GM12878 (cell line): Measurements from ENCODE around the gene OR2D3. TPM values are rescaled to one million over a fixed set of nuclear protein-coding genes. Genes with fewer than 3 reads are reported as not detected.

Experiments
- ATAC-seq: fragments of 200-7000 bp; cut with Tn5 transposase; 3 replicates; pipeline ENCODE4 v1.9.1; 2020; ENCODE audit warnings: mild to moderate bottlenecking, moderate library complexity
- BruUV-seq: library from RNA; stranded (reverse); fragments of 400-500 nt; replicated peaks from 2 replicates; lab custom pipeline; 2021; lab: Mats Ljungman, UMichigan
- CTCF ChIA-PET: fragments of 300-600 bp; sonication (Branson Sonifier 250); formaldehyde crosslinking; extraction: SDS; loops from one replicate; lab custom pipeline; 2021; ENCODE audit warnings: inconsistent platforms; lab: Yijun Ruan, JAX
- POLR2A ChIA-PET: fragments of 350-600 bp; formaldehyde crosslinking; extraction: SDS; loops from one replicate; lab custom pipeline; 2021; ENCODE audit warnings: inconsistent platforms; lab: Charles Lee
- RAD21 ChIA-PET: fragments of 300-600 bp; sonication (Branson Sonifier 250); formaldehyde crosslinking; loops from one replicate; lab custom pipeline; 2023; ENCODE audit warnings: antibody characterized with exemption; ENCODE audit not compliant: unreplicated experiment; lab: Charles Lee
- SMC1A ChIA-PET: fragments of 300-600 bp; sonication (Branson Sonifier 250); formaldehyde crosslinking; loops from one replicate; lab custom pipeline; 2023; ENCODE audit not compliant: unreplicated experiment, uncharacterized antibody; lab: Charles Lee
- DNase-seq: peaks from one replicate; pipeline ENCODE4 v3.0.0-alpha.2; 2011; ENCODE audit warnings: low read depth, low spot score
- FAIRE-seq: peaks from 3 replicates; lab custom pipeline; 2011; peaks lifted over from hg19 to GRCh38; lab: Jason Lieb, UNC
- H2AFZ ChIP-seq: 2 replicates; pipeline ENCODE4 v1.6.0; 2011; ENCODE audit warnings: low read depth, low read length, control low read depth; ENCODE audit not compliant: control insufficient read depth
- H3K27ac ChIP-seq: 2 replicates; pipeline ENCODE4 v1.5.1; 2011; ENCODE audit warnings: control low read depth; ENCODE audit not compliant: control insufficient read depth, insufficient read depth
- H3K27me3 ChIP-seq, 2 experiments: replicated peaks in 1 of 2; 2 replicates each; pipeline versions ENCODE4 v1.6.0 to v1.6.1; 2011; ENCODE audit warnings: low read length in 1 of 2; ENCODE audit not compliant: control insufficient read depth in 2 of 2, insufficient read depth in 2 of 2
- H3K36me3 ChIP-seq, 2 experiments: 2 replicates each; pipeline ENCODE4 v1.5.1; 2011; ENCODE audit warnings: low read length in 1 of 2; ENCODE audit not compliant: control insufficient read depth in 2 of 2, insufficient read depth in 2 of 2
- H3K4me1 ChIP-seq: 2 replicates; pipeline ENCODE4 v1.6.1; 2011; ENCODE audit warnings: mild to moderate bottlenecking, low read length, moderate library complexity, mixed read lengths; ENCODE audit not compliant: control insufficient read depth, insufficient read depth
- H3K4me2 ChIP-seq: 2 replicates; pipeline ENCODE4 v1.6.0; 2011; ENCODE audit warnings: control low read depth; ENCODE audit not compliant: control insufficient read depth, insufficient read depth
- H3K4me3 ChIP-seq: fragments of 200-600 bp; sonication (generic); 2 replicates; pipeline ENCODE4 v1.5.1; 2016
- H3K79me2 ChIP-seq: 2 replicates; pipeline ENCODE4 v1.6.0; 2011; ENCODE audit warnings: low read length; ENCODE audit not compliant: control insufficient read depth, insufficient read depth
- H3K9ac ChIP-seq: 2 replicates; pipeline ENCODE4 v1.8.0; 2011; ENCODE audit warnings: low read length, control low read depth, mixed read lengths; ENCODE audit not compliant: control insufficient read depth, insufficient read depth
- H3K9me3 ChIP-seq: replicated peaks from 3 replicates; pipeline ENCODE4 v1.5.1; 2011; ENCODE audit warnings: mild to moderate bottlenecking, low read length; ENCODE audit not compliant: control insufficient read depth, insufficient read depth
- H4K20me1 ChIP-seq: 2 replicates; pipeline ENCODE4 v1.6.0; 2011; ENCODE audit not compliant: control insufficient read depth, insufficient read depth
- JUNB ChIP-seq: IDR thresholded peaks from 2 replicates; pipeline ENCODE4 v1.6.1; 2016; ENCODE audit warnings: antibody characterized with exemption, mild to moderate bottlenecking
- KDM1A ChIP-seq: fragments of 200-600 bp; sonication (generic); IDR thresholded peaks from 2 replicates; pipeline ENCODE4 v1.6.1; 2016; ENCODE audit warnings: borderline replicate concordance
- MEF2B ChIP-seq: fragments of 450-650 bp; IDR thresholded peaks from 2 replicates; pipeline ENCODE4 v1.6.1; 2018; ENCODE audit warnings: mild to moderate bottlenecking, moderate library complexity; ENCODE audit not compliant: partially characterized antibody, poor library complexity, severe bottlenecking
- PAX8 ChIP-seq: fragments of 450-650 bp; IDR thresholded peaks from 2 replicates; pipeline ENCODE4 v1.6.1; 2017; ENCODE audit warnings: mild to moderate bottlenecking, moderate library complexity
- PML ChIP-seq: IDR thresholded peaks from 2 replicates; pipeline ENCODE4 v1.6.1; 2012; ENCODE audit warnings: low read length, inconsistent platforms
- POU2F2 ChIP-seq: IDR thresholded peaks from 3 replicates; pipeline ENCODE4 v1.6.1; 2011; ENCODE audit warnings: low read depth, mild to moderate bottlenecking, low read length, borderline replicate concordance
- RUNX3 ChIP-seq: IDR thresholded peaks from 2 replicates; pipeline ENCODE4 v1.6.1; 2012; ENCODE audit warnings: low read length, inconsistent platforms
- ZNF384 ChIP-seq: IDR thresholded peaks from 2 replicates; pipeline ENCODE4 v1.6.1; 2012; ENCODE audit warnings: low read depth, mild to moderate bottlenecking, low read length, improper control_type of control experiment, borderline replicate concordance
- in situ Hi-C: fragments of 300-500 bp; cut with MboI; formaldehyde crosslinking; loops from 9 replicates; pipeline ENCODE4 v1.14.3; 2018; ENCODE audit warnings: mixed read lengths
- intact Hi-C: fragments of 100-400 bp; cut with micrococcal nuclease; formaldehyde crosslinking; loops from one replicate; pipeline ENCODE4 v1.14.2; 2022; ENCODE audit not compliant: unreplicated experiment
- polyA plus RNA-seq, 11 experiments: library from polyadenylated mRNA; depleted of rRNA in 4 of 11; unstranded in 6 of 11; stranded (reverse) in 5 of 11; fragments of >200 nt; fragmentation: Nextera tagmentation in 4 of 11; fragmentation: Illumina TruSeq in 1 of 11; extraction: Ambion mirVana in 4 of 11; extraction: Trizol in 1 of 11; gene quantifications; 1 replicate in 1 of 11; 2 replicates in 10 of 11; pipeline versions ENCODE4 v1.2.1 to v1.2.3, GENCODE V29; 2011 to 2016; ENCODE audit warnings: inconsistent platforms in 2 of 11, missing spikeins in 2 of 11, low read depth in 1 of 11
- total RNA-seq, 4 experiments: library from RNA; depleted of rRNA in 3 of 4; stranded (reverse); fragments of >200 nt in 3 of 4; fragmentation: Illumina TruSeq in 1 of 4; extraction: Trizol in 1 of 4; gene quantifications; 2 replicates each; pipeline versions ENCODE4 v1.2.1 to v1.2.3, GENCODE V29; 2013 to 2021
- TF ChIP-seq, protein P1 (sequence below): fragments of 450-650 bp; IDR thresholded peaks from 2 replicates; pipeline ENCODE4 v1.6.1; 2017; ENCODE audit warnings: mild to moderate bottlenecking, moderate library complexity
- TF ChIP-seq, protein P2 (sequence below): IDR thresholded peaks from 2 replicates; pipeline ENCODE4 v1.6.1; 2011; ENCODE audit warnings: low read depth, low read length, improper control_type of control experiment, borderline replicate concordance

Gene OR2D3
- total and polyA plus RNA-seq, 10 of the 15 experiments (the other 5 are each of a cell fraction or from before 2014, with no cell fraction given): 0.20 TPM; not detected in 9

DNA sequence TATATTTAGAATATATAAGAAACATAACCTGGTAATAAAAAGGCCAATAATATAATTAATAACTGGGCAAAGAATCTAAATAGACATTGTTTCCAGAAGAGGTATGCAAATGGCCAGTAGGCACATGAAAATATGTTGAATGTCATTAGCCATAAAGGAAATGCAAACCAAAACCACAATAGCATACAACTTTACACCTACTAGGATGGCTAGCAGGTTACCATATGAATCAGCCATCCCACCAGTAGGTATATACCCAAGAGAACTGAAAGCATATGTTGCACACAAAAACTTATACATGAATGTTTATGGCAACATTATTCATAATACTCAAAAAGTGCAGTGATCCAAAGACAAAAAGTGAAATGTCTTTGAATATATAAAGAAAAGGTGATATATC is 25.8 kb upstream of the OR2D3 start:
- Histone ChIP-seq H3K27ac (no peak overlapping the region), H3K9me3 (no peaks in the 10 kb centered on the region), H3K4me2 (no peak overlapping the region), H3K36me3 (no peaks in the 10 kb centered on the region), H3K79me2 (no peaks in the 10 kb centered on the region), H3K4me3 (no peak overlapping the region), H2AFZ (no peak overlapping the region), H4K20me1 (no peaks in the 10 kb centered on the region), H3K27me3 (no peaks in the 10 kb centered on the region), H3K4me1 (no peaks in the 10 kb centered on the region), H3K9ac (no peak overlapping the region)
- CTCF ChIA-PET: interaction anchor here (0.6 kb wide), 1 partner anchor 319 kb away, joined by 3 read pairs; no protein-coding TSS in a partner anchor
- no TSS peak for BruUV-seq
- intact Hi-C loops (no loop called here), in situ Hi-C loops (no loop called here)
- TF ChIP-seq KDM1A (no peak), JUNB (0 out of 2 replicates have a peak, but pooled peaks have one; percentile 21), POU2F2 (no peak), PML (no peak), PAX8 (no peak), ZNF384 (no peak), MEF2B (peak; percentile 21), RUNX3 (peak; percentile 54)
- TF ChIP-seq, protein P1, sequence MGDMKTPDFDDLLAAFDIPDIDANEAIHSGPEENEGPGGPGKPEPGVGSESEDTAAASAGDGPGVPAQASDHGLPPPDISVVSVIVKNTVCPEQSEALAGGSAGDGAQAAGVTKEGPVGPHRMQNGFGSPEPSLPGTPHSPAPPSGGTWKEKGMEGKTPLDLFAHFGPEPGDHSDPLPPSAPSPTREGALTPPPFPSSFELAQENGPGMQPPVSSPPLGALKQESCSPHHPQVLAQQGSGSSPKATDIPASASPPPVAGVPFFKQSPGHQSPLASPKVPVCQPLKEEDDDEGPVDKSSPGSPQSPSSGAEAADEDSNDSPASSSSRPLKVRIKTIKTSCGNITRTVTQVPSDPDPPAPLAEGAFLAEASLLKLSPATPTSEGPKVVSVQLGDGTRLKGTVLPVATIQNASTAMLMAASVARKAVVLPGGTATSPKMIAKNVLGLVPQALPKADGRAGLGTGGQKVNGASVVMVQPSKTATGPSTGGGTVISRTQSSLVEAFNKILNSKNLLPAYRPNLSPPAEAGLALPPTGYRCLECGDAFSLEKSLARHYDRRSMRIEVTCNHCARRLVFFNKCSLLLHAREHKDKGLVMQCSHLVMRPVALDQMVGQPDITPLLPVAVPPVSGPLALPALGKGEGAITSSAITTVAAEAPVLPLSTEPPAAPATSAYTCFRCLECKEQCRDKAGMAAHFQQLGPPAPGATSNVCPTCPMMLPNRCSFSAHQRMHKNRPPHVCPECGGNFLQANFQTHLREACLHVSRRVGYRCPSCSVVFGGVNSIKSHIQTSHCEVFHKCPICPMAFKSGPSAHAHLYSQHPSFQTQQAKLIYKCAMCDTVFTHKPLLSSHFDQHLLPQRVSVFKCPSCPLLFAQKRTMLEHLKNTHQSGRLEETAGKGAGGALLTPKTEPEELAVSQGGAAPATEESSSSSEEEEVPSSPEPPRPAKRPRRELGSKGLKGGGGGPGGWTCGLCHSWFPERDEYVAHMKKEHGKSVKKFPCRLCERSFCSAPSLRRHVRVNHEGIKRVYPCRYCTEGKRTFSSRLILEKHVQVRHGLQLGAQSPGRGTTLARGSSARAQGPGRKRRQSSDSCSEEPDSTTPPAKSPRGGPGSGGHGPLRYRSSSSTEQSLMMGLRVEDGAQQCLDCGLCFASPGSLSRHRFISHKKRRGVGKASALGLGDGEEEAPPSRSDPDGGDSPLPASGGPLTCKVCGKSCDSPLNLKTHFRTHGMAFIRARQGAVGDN: no peak
- TF ChIP-seq, protein P2, sequence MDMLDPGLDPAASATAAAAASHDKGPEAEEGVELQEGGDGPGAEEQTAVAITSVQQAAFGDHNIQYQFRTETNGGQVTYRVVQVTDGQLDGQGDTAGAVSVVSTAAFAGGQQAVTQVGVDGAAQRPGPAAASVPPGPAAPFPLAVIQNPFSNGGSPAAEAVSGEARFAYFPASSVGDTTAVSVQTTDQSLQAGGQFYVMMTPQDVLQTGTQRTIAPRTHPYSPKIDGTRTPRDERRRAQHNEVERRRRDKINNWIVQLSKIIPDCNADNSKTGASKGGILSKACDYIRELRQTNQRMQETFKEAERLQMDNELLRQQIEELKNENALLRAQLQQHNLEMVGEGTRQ: no peak
- SMC1A ChIA-PET: no interaction called here
- DNase-seq (peak; percentile 12), ATAC-seq (peak; percentile 98), FAIRE-seq (no peak)
- POLR2A ChIA-PET: no interaction called here
- RAD21 ChIA-PET: no interaction called here
